ENCODE data around the gene ATP10A. TPM values are rescaled to one million over a fixed set of nuclear protein-coding genes. Genes with fewer than 3 reads are reported as not detected.
A peak's percentile ranks its signal among the peaks of the same experiment; 100 is the strongest.

Gene ATP10A
- total RNA-seq, 6 experiments from 2014 or later: 31.0 to 39.5 (median 33.9) TPM

DNA sequence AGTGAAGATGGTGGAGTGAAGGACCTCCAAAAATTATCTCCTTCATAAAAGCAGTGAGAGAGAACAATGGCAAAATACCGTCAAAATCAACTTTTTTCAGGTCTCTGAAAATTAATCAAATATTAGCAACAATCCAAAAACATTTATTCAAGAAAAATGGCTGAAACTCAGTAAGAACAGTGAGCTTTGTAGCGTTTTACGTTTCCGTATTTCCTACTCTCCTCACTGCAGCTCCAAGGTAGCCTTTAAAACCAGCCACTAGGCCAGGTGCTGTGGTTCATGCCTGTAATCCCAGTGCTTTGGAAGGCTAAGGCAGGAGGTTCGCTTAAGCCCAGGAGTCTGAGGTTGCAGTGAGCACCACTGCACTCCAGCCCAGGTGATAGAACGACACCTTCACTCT lies 38.5 kb downstream of the ATP10A start:
- DNase-seq: no peak
- H3K4me1 Mint-ChIP-seq (ENCODE audit: low read depth): peaks cover 61% of the 10 kb centered on the region
- no peaks in the 10 kb centered on the region for H3K9me3 Mint-ChIP-seq
- TF ChIP-seq, protein P1, sequence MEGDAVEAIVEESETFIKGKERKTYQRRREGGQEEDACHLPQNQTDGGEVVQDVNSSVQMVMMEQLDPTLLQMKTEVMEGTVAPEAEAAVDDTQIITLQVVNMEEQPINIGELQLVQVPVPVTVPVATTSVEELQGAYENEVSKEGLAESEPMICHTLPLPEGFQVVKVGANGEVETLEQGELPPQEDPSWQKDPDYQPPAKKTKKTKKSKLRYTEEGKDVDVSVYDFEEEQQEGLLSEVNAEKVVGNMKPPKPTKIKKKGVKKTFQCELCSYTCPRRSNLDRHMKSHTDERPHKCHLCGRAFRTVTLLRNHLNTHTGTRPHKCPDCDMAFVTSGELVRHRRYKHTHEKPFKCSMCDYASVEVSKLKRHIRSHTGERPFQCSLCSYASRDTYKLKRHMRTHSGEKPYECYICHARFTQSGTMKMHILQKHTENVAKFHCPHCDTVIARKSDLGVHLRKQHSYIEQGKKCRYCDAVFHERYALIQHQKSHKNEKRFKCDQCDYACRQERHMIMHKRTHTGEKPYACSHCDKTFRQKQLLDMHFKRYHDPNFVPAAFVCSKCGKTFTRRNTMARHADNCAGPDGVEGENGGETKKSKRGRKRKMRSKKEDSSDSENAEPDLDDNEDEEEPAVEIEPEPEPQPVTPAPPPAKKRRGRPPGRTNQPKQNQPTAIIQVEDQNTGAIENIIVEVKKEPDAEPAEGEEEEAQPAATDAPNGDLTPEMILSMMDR (IDR thresholded peaks at IDR 0.05): no peak
- H3K27ac Mint-ChIP-seq: peak overlapping the region; percentile 6; the same call in 1 of the 2 replicates
- no peaks in the 10 kb centered on the region for H3K27me3 Mint-ChIP-seq (ENCODE audit: insufficient read depth)
- no peak overlapping the region for H3K4me3 Mint-ChIP-seq
- peaks cover 34% of the 10 kb centered on the region for H3K36me3 Mint-ChIP-seq (ENCODE audit: low read depth)

DNA sequence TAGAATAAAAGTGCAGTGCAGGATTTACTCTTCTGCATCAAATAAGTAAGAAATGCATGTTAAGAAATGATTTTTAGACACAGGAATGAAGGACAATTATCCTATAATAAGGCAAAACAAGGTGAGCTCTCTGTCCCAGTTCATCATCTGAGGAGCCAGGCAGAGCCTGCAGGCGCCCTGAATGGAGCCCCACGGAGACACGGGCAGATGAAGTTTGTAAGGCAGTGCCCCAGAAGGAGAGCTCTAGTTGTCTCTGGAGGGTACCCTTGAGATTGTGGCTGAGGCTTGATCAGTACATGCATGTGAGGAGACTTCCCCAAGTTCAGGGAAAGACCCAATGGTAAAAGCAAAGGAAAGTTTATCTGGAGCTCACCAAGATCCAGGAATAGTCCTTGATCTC lies 50.3 kb downstream of the ATP10A start:
- Mint-ChIP-seq H3K27ac (no peak overlapping the region; the same call in 1 of the 2 replicates), H3K27me3 (ENCODE audit: insufficient read depth) (no peaks in the 10 kb centered on the region; the same call in 1 of the 2 replicates)
- TF ChIP-seq, protein P1 (IDR thresholded peaks at IDR 0.05): no peak

DNA sequence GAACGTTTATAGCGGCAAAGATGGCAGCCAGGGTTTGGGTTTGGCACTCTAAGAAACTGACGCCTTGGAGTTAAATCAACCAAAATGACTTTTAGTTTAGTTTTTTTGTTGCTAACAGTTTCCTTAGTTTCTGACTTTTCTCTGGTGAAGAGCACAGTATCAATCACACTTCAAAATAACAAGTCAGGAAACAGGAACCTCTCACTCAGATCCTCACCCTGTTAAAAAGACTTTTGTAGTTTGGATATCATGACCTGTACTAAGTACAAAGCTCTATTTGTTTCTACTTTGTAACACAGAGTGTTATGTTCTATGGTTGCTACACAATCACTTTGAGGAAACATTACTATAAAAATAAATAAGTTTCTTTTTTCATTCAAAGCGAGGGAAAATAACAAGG lies 51.1 kb downstream of the ATP10A start:
- H3K36me3 Mint-ChIP-seq (ENCODE audit: low read depth): peaks cover 10% of the 10 kb centered on the region
- TF ChIP-seq, protein P1 (IDR thresholded peaks at IDR 0.05): no peak
- peaks cover 27% of the 10 kb centered on the region for H3K4me1 Mint-ChIP-seq (ENCODE audit: low read depth)
- no peak overlapping the region for H3K4me3 Mint-ChIP-seq
- DNase-seq: no peak
- H3K27ac Mint-ChIP-seq: no peak overlapping the region
- H3K27me3 Mint-ChIP-seq (ENCODE audit: insufficient read depth): no peaks in the 10 kb centered on the region; the same call in 1 of the 2 replicates
- H3K9me3 Mint-ChIP-seq: no peaks in the 10 kb centered on the region

More for the DNA sequence above, 50.3 kb downstream of the ATP10A start:
- Mint-ChIP-seq H3K4me3 (no peak overlapping the region), H3K36me3 (ENCODE audit: low read depth) (peaks cover 10% of the 10 kb centered on the region), H3K4me1 (ENCODE audit: low read depth) (peaks cover 27% of the 10 kb centered on the region), H3K9me3 (no peaks in the 10 kb centered on the region)
- no peak for DNase-seq

DNA sequence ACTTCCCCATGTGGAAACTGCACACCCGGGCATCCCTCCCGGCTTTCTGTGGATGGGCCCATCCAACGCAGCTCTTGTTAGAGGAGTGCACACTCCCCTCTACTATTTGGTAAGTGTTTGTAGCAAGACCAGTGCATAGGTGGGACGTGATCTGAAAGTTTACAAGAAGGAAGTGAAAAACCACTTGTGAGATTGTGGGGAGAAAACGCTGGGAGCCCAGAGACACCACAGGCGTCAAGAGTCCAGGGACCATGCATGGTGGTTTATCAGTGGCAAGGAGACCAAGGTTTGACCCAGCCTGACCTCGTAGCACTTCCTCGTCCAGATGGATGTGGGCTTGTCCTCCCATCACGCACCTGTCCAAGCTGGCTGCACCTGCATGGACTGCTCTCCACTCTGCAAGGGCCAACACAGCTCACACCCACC lies 51.6 kb downstream of the ATP10A start:
- Mint-ChIP-seq H3K36me3 (ENCODE audit: low read depth) (peaks cover 15% of the 10 kb centered on the region), H3K27ac (no peak overlapping the region)

DNA sequence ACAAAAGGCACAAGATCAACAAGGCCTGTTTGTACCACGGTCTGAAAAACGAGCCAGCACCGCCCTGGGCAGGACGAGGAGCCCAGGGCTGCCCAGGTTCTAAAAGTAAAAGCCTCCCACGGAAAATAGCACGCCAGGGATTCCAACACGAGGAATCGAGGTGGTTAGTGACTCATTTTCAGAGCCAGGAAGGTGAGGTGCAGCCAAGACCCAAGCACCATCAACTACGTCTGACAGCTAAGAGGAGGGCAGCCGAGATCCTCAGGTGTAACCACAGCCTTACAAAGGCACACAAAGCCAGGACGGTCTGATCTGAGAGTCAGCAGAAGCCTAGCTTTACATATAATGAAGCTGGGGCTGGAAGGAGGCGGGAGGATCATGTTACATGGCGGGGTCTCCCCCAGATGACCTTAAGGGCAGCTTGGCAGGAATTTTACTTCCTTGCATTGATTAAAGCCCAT lies 52.5 kb downstream of the ATP10A start:
- Mint-ChIP-seq H3K9me3 (no peaks in the 10 kb centered on the region), H3K4me3 (no peak overlapping the region), H3K27ac (peak overlapping the region; percentile 27; the same call in 1 of the 2 replicates), H3K27me3 (ENCODE audit: insufficient read depth) (no peaks in the 10 kb centered on the region; the same call in 1 of the 2 replicates), H3K4me1 (ENCODE audit: low read depth) (peaks cover 27% of the 10 kb centered on the region), H3K36me3 (ENCODE audit: low read depth) (peaks cover 15% of the 10 kb centered on the region)
- DNase-seq: no peak
- TF ChIP-seq, protein P1 (IDR thresholded peaks at IDR 0.05): no peak

More for the DNA sequence above, 51.6 kb downstream of the ATP10A start:
- no peak for DNase-seq
- H3K4me1 Mint-ChIP-seq (ENCODE audit: low read depth): peaks cover 27% of the 10 kb centered on the region
- no peaks in the 10 kb centered on the region for H3K9me3 Mint-ChIP-seq
- H3K4me3 Mint-ChIP-seq: no peak overlapping the region
- H3K27me3 Mint-ChIP-seq (ENCODE audit: insufficient read depth): no peaks in the 10 kb centered on the region; the same call in 1 of the 2 replicates
- TF ChIP-seq, protein P1 (IDR thresholded peaks at IDR 0.05): no peak
